ENCODE data around the gene RGL3. TPM values are rescaled to one million over a fixed set of nuclear protein-coding genes. Genes with fewer than 3 reads are reported as not detected.
"Not testable (repeated sequence)": the region's sequence is repeated elsewhere in the genome, so short reads cannot be mapped to it uniquely, and the experiment has no call there.

The RGL3 gene
- total RNA-seq, 1 experiment from 2014 or later: not detected

- no peak for DNase-seq (ENCODE audit: low read depth)
Measured at GRCh38 chr19:11421371-11422098, 2.4 kb upstream of the RGL3 start.

DNA sequence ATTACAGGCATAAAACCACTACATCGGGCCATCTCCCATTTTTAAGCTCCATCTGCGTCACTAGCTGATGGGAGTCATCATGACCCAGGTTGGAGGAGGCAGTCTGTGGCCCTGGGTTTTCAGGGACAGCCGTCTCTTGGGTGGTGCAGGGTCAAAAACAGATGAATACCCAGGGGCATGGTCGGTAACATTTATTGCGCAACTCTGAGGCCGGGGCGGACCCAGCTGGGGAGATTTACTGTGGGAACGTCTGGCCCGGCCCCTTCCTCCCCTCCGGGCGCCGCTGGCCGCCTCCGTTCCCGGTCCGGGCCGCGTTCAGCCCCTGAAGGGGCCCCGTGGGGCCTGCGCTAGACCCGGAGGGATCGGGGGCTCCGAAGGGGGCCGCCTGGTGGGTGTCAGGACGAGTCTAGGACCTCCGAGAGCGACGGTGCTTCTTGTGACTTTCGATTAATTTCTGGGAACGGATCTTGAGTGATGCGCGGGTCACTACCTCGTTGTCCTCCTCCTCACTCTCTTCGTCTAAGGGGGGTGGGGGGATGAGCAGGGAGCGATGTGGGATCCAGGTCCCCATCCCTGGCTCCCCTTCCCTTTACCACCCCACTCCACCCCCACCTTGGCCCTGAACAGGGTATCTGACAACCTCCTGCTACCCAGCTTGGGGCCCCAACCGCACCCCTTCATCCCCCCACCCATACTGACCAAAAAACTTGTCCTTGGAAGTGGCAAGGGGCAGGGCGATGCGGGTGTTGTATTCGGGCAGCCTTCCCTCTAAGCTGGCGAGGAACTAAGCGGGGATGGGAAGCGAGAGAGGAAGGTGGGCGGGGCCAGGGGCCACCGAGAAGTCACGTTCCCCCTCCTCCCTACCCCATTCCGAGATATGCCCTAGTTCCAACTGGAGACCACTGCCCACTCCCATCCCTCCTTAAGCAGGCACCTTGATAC lies 1.6 kb upstream of the RGL3 start:
- DNase-seq (ENCODE audit: low read depth): no peak

- DNase-seq (ENCODE audit: low read depth): no peak
Measured at GRCh38 chr19:11418094-11418548, 993 bp downstream of the RGL3 start.

DNA sequence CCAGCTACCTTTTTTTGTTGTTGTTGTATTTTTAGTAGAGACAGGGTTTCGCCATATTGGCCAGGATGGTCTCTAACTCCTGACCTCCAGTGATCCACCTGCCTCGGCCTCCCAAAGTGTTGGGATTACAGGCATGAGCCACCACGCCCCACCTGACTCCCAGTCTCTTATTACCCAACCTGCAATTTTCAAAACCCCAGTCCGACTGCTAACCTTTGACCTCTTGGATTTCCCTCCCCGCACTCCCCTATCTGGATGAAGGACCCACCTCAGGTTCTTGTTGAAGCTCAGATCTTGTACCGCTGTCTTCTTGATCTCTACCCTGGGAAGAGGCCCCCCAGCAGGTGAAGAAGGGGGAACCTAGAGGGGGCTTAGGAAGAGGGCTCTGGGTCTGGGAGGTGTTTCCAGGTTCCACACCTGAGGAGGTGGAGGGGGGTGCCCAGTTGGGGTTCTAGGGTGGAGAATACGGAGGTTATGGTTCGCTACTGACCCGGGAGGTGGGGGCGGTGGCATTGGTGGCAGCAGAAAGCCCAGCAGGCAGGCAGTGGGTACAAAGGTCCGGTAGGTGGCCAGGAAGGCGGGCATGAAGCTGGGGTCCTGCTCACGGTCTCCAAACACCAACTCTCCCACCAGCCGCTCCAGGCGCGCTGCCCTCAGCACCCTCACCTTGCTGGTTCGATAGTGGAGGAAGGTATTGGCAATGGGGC lies 2.6 kb downstream of the RGL3 start:
- DNase-seq (ENCODE audit: low read depth): no peak

GRCh38 chr19:11414544-11414943 lies 4.6 kb downstream of the RGL3 start:
- no peak for DNase-seq (ENCODE audit: low read depth)

DNA sequence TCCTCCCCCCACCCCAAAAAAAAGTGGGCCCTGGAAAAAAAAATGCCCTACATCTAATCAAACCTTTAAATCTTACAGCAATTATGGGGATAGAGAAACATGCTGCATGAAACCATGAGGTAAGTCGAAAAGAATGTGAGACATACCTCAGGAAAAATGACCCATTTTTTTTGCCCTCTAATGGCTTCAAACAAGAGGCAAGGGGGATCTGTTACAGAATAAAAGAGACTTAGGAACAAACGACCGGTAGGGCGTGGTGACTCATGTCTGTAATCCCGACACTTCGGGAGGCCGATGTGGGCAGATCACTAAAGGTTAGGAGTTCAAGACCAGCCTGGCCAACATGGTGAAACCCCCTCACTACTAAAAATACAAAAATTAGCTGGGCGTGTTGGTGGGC lies 8.4 kb downstream of the RGL3 start:
- DNase-seq (ENCODE audit: low read depth): peak; percentile 63

DNA sequence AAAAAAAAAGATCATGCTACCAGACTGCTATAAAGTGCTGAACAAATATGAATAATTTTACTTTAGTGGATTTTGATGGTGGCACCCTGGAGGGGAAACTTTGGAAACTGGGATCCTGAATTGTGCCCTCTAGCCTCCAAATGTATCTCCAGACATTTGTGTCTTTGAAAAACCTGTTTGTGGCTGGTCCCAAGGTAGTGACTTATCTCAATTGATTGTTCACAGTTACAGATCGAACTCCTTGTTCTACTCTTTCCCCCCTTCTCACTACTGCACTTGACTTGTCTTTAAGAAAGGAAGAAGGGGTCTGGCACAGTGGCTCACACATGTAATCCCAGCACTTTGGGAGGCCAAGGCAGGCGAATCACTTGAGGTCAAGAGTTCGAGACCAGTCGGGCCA lies 10.5 kb downstream of the RGL3 start:
- DNase-seq (ENCODE audit: low read depth): no peak

GRCh38 chr19:11406703-11407236 lies 12.3 kb downstream of the RGL3 start:
- not testable (repeated sequence) for DNase-seq (ENCODE audit: low read depth)

GRCh38 chr19:11405846-11406643 lies 13.1 kb downstream of the RGL3 start:
- no peak for DNase-seq (ENCODE audit: low read depth)

GRCh38 chr19:11404588-11405222 lies 14.4 kb downstream of the RGL3 start:
- DNase-seq (ENCODE audit: low read depth): no peak

DNA sequence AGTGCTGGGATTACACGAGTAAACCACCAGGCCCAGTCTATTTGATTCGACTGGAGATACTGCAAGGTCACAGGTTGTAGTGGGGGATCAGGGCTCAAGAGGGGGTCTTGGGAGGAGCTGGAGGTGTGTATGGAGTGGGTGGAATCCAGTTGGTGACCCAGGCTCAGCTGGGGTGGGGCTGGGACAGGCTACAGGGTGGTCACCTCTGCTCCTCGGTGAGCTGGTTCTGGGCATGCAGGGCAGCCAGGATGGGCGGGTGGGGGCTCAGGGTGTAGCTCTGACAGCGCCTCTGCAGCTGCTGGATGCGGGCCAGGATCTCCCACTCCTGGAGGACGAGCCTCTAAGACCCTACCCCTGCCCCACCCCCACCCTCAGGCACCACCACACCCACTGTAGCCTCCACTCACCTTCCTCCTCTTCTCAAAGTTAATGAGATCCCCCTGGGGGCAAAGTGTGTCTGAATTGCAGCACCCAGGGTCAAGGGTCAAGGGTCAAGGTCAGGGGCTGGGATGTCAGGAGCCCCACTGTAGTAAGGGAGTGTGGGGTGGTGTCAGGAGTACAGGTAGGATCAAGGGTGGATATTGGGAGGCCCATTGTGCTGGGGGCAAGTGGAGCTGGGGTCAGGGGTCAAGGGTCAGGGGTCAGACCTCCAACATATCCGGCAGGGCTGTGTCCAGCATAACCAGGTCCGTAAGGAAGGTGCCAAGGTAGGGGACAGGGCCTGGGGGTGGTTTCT lies 17.1 kb downstream of the RGL3 start:
- no peak for DNase-seq (ENCODE audit: low read depth)

DNA sequence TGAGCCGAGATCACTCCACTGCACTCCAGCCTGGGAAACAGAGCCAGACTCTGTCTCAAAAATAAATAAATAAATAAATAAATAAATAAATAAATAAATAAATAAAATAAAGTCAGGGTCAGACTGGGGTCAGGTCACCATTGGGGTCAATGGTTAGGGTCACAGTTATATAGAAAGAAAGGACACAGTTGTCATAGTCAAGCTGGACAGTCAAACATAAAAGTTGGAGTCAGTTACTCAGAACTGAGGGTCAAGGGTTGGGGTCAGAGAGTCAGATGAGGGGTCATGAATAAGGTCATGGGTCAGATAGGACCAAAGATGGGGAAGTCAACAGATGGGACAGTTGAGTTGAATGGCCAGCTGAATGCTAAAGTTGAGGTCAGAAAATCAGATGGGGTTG lies 18.3 kb downstream of the RGL3 start:
- DNase-seq (ENCODE audit: low read depth): no peak

DNA sequence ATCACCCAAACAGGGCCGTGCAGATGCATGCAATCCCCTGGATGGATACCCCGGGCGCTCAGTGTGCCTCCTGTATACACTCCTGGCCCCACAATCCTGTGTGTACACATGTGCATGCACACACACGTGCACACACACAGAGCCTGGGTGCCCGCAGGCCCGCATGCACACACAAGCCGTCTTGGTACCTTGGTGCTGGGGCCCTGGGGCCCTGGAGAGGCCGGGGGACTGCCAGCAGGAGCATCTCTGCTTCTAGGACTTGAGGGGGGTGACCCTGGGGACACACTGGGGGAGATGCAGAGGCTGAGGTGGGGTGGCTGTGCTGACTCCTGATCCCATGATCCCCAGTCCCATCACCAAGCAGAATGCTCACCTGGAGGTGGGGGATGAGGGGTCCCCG lies 19.4 kb downstream of the RGL3 start:
- no peak for DNase-seq (ENCODE audit: low read depth)

GRCh38 chr19:11397089-11397610 lies 22.0 kb downstream of the RGL3 start:
- DNase-seq (ENCODE audit: low read depth): no peak

- no peak for DNase-seq (ENCODE audit: low read depth)
Measured at GRCh38 chr19:11390933-11391680, 28.0 kb downstream of the RGL3 start.

GRCh38 chr19:11390359-11390758 lies 28.8 kb downstream of the RGL3 start:
- no peak for DNase-seq (ENCODE audit: low read depth)

DNA sequence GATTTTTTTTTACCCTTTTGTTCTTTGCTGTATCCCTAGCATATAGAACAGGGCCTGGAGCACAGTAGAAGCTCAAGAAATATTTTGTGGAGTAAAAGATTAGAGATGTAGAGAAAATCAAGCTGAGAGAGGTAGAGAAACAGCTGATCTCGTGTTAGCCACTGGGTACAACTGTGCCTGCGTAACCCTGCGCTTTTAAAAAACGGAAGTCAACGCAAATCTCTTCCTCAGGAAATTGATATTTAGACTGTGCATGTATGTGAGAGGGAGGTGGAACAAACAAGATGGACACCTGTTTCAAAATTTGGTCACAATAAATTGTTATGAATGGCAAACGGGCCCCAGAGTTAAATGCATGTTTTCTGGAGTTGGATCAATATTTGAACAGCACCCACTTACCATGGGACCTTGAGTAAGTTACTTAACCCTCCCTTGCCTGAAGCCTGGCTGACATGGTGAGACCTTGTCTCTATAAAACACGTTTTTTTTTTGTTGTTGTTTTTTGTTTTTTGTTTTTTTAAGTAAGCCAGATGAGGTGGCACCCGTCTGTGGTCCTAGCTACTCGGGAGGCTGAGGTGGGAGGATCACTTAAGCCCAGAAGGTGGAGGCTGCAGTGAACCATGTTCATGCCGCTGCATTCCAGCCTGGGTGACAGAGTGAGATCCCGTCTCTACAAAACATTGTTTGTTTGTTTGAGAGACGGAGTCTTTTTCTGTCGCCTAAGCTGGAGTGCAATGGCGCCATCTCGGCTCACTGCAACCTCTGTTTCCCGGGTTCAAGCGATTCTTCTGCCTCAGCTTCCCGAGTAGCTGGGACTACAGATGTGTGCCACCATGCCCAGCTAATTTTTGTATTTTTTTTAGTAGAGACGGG lies 31.7 kb downstream of the RGL3 start:
- no peak for DNase-seq (ENCODE audit: low read depth)

DNA sequence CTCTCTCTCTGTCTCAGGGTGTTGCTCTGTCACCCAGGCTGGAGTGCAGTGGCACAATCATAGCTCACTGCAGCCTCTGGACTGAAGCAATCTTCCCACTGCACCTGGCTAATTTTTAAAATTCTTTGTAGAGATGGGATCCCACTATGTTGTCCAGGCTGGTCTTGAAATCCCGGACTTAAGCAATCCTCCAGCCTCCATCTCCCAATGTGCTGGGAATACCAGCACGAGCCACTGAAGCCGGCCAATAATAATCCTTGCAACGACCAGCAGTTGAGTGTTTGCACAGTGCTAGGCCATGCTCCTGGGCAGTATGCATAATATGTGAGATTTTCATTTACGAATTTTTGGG lies 34.4 kb downstream of the RGL3 start:
- DNase-seq (ENCODE audit: low read depth): no peak
